IPS-18a (cell line): ENCODE data around the gene PLXNB3.
"Not testable (repeated sequence)": the region's sequence is repeated elsewhere in the genome, so short reads cannot be mapped to it uniquely, and the experiment has no call there.

Experiments used
- H3K27ac ChIP-seq: one replicate; pipeline ENCODE4 v1.5.1; 2013; ENCODE audit warnings: low read length
- H3K27me3 ChIP-seq: one replicate; pipeline ENCODE4 v1.6.1; 2013; ENCODE audit warnings: mild to moderate bottlenecking, low read length; ENCODE audit not compliant: control insufficient read depth, insufficient read depth
- H3K36me3 ChIP-seq: one replicate; pipeline ENCODE4 v1.6.1; 2013; ENCODE audit warnings: low read depth, low read length; ENCODE audit not compliant: control insufficient read depth
- H3K4me1 ChIP-seq: one replicate; pipeline ENCODE4 v1.6.1; 2013; ENCODE audit warnings: low read depth, low read length; ENCODE audit not compliant: control insufficient read depth
- H3K4me3 ChIP-seq: one replicate; pipeline ENCODE4 v1.5.1; 2013; ENCODE audit warnings: low read length
- H3K9ac ChIP-seq: one replicate; pipeline ENCODE4 v1.6.1; 2013; ENCODE audit warnings: mild to moderate bottlenecking, low read length, moderate library complexity
- H3K9me3 ChIP-seq: one replicate; pipeline ENCODE4 v1.6.1; 2013; ENCODE audit warnings: low read depth, low read length; ENCODE audit not compliant: control insufficient read depth

Gene PLXNB3

DNA sequence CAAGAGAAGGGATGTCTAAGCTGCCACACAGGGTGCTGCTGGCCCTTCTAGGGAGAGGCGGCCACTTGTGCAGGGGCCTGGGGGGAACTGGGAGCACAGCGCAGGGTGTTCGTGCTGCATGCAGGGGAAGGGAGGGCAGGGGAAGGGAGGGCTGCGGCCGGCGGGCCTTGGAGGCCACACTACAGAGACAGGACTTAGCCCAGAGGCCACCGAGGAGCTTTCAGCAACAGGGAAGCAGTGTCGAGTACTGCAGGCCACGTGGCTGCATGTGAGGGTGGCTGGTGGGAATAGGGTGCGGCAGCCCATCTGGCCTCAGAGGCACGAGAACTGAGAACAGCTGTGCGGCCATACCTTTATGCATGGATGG, 19.0 kb upstream of the PLXNB3 start:
- not testable (repeated sequence) for H3K27ac ChIP-seq, H3K9ac ChIP-seq, H3K4me3 ChIP-seq, H3K36me3 ChIP-seq, H3K9me3 ChIP-seq, H3K27me3 ChIP-seq, H3K4me1 ChIP-seq

GRCh38 chrX:153746359-153746758, 17.7 kb upstream of the PLXNB3 start:
- Histone ChIP-seq H3K4me3 (no peak overlapping the region), H3K27ac (no peak overlapping the region), H3K4me1 (no peaks in the 10 kb centered on the region), H3K9me3 (peaks cover 2% of the 10 kb centered on the region), H3K9ac (no peak overlapping the region), H3K27me3 (no peaks in the 10 kb centered on the region), H3K36me3 (no peaks in the 10 kb centered on the region)

GRCh38 chrX:153746991-153747390, 17.1 kb upstream of the PLXNB3 start:
- H3K27ac ChIP-seq, H3K9ac ChIP-seq, H3K36me3 ChIP-seq, H3K4me3 ChIP-seq, H3K9me3 ChIP-seq, H3K27me3 ChIP-seq, H3K4me1 ChIP-seq: not testable (repeated sequence)

DNA sequence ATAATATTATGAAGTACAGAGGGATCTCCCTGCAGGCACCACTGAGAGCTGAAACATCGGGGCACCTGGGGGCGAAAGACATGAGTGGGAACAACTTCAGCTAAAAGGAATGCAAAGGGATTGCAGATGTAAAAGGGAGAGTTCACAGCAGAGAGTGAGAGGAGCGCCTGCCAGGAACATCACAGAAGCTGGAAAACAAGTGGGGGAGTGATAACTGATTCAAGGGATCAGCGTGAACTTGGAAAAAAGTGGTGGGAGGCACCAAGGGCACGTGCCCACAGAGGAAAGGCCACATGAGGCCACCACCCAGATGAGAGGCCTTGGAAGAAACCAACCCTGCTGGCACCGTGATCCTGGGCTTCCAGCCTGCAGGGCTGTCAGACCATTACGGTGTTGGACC, 15.0 kb upstream of the PLXNB3 start:
- not testable (repeated sequence) for H3K4me3 ChIP-seq, H3K27ac ChIP-seq, H3K27me3 ChIP-seq, H3K9ac ChIP-seq, H3K36me3 ChIP-seq, H3K9me3 ChIP-seq, H3K4me1 ChIP-seq

GRCh38 chrX:153750127-153750774, 13.8 kb upstream of the PLXNB3 start:
- Histone ChIP-seq H3K9ac (no peak overlapping the region), H3K27me3 (no peaks in the 10 kb centered on the region)

GRCh38 chrX:153755136-153755535, 8.9 kb upstream of the PLXNB3 start:
- Histone ChIP-seq H3K36me3 (no peaks in the 10 kb centered on the region), H3K9ac (no peak overlapping the region), H3K27me3 (no peaks in the 10 kb centered on the region), H3K27ac (no peak overlapping the region), H3K4me1 (no peaks in the 10 kb centered on the region), H3K4me3 (no peak overlapping the region), H3K9me3 (peaks cover 15% of the 10 kb centered on the region)

More at GRCh38 chrX:153750127-153750774, 13.8 kb upstream of the PLXNB3 start:
- H3K4me3 ChIP-seq, result no peak overlapping the region
- H3K4me1 ChIP-seq, result no peaks in the 10 kb centered on the region
- H3K9me3 ChIP-seq, result peaks cover 5% of the 10 kb centered on the region
- no peaks in the 10 kb centered on the region for H3K36me3 ChIP-seq
- H3K27ac ChIP-seq, result no peak overlapping the region

GRCh38 chrX:153761863-153762262, 2.2 kb upstream of the PLXNB3 start:
- no peak overlapping the region for H3K27ac ChIP-seq
- H3K4me1 ChIP-seq, result no peaks in the 10 kb centered on the region
- H3K9ac ChIP-seq, result no peak overlapping the region
- H3K27me3 ChIP-seq, result no peaks in the 10 kb centered on the region
- H3K36me3 ChIP-seq, result no peaks in the 10 kb centered on the region
- no peak overlapping the region for H3K4me3 ChIP-seq
- peaks cover 3% of the 10 kb centered on the region for H3K9me3 ChIP-seq

GRCh38 chrX:153762626-153763173, 1.3 kb upstream of the PLXNB3 start:
- no peaks in the 10 kb centered on the region for H3K4me1 ChIP-seq
- no peaks in the 10 kb centered on the region for H3K36me3 ChIP-seq
- no peaks in the 10 kb centered on the region for H3K9me3 ChIP-seq
- H3K27me3 ChIP-seq, result no peaks in the 10 kb centered on the region
- H3K4me3 ChIP-seq, result no peak overlapping the region
- H3K27ac ChIP-seq, result no peak overlapping the region
- no peak overlapping the region for H3K9ac ChIP-seq

- no peaks in the 10 kb centered on the region for H3K27me3 ChIP-seq
- no peak overlapping the region for H3K27ac ChIP-seq
- H3K9me3 ChIP-seq, result no peaks in the 10 kb centered on the region
- H3K4me1 ChIP-seq, result no peaks in the 10 kb centered on the region
- no peaks in the 10 kb centered on the region for H3K36me3 ChIP-seq
- no peak overlapping the region for H3K9ac ChIP-seq
- no peak overlapping the region for H3K4me3 ChIP-seq
Observed at GRCh38 chrX:153763298-153763932, 634 bp upstream of the PLXNB3 start.

- Histone ChIP-seq H3K27ac (no peak overlapping the region), H3K4me1 (no peaks in the 10 kb centered on the region), H3K4me3 (no peak overlapping the region), H3K9me3 (no peaks in the 10 kb centered on the region), H3K9ac (no peak overlapping the region), H3K27me3 (no peaks in the 10 kb centered on the region), H3K36me3 (no peaks in the 10 kb centered on the region)
Observed at GRCh38 chrX:153764786-153765137, 713 bp downstream of the PLXNB3 start.

DNA sequence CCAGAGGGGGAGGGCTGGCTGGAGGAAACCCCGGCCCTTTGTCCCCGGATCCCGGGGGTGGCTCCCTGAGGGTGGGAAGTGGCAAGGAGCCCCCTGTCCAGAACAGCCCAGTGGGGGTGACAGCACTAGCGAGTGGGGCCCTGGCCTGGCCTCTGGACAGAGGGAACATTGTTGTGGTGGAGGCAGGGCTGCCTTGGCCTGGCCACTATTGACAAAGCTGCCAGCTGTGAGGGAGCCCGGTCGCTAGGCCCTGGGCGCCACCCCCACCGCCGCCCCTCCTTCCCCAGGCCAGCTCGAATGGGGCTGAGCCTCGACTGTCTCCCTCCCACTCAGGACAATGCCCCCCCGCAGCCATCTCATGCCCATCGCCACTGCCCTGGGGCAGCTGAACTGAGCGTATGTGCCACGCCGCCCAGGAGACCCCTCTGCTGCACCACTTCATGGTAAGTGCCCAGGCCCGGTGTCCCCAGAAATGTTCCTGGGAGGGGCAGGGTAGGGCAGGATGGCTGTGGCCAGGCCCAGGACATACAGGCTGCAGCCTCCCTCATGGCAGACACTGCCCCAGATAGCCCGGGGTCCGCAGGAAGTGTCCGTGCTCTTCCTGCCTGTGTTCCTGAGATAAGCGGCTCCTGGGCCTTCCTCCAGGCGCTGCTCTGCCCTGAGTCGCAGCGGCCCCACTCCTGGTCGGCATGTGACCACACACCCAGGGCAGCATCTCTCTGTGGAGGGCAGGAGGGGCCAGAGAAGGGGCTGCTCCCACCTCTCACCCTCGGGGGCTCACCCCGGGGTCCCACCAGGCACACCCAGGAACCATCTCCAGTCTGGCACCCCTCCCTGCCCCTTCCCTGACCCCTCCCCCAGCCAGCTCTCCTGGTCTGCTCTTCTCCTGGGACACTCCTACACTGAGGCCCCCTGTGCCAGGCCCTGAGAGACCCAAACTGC, 1.4 kb downstream of the PLXNB3 start:
- Histone ChIP-seq H3K9me3 (no peaks in the 10 kb centered on the region), H3K4me3 (no peak overlapping the region), H3K27me3 (no peaks in the 10 kb centered on the region), H3K27ac (no peak overlapping the region), H3K4me1 (no peaks in the 10 kb centered on the region), H3K9ac (no peak overlapping the region), H3K36me3 (no peaks in the 10 kb centered on the region)
